HepG2 (cell line): ENCODE measurements around the gene STON1. TPM values are rescaled to one million over a fixed set of nuclear protein-coding genes. Genes with fewer than 3 reads are reported as not detected.

Experiments
- ATAC-seq: fragments of 200-7000 bp; cut with Tn5 transposase; 3 replicates; pipeline ENCODE4 v1.9.1; 2020; ENCODE audit warnings: mild to moderate bottlenecking, moderate library complexity
- BruUV-seq: library from RNA; stranded (reverse); fragments of 400-500 nt; replicated peaks from 2 replicates; lab custom pipeline; 2021; lab: Mats Ljungman, UMichigan
- CTCF ChIA-PET: fragments of 300-600 bp; formaldehyde crosslinking; extraction: SDS; loops from one replicate; lab custom pipeline; 2021; ENCODE audit warnings: low total read pairs, inconsistent platforms, low intra/inter-chr PET ratio; lab: Yijun Ruan, JAX
- POLR2A ChIA-PET: fragments of 350-600 bp; sonication (Branson Sonifier 250); formaldehyde crosslinking; loops from one replicate; lab custom pipeline; 2020; ENCODE audit warnings: antibody characterized with exemption, inconsistent platforms; lab: Yijun Ruan, JAX
- DNase-seq: peaks from one replicate; pipeline ENCODE4 v3.0.0-alpha.2; 2015; ENCODE audit warnings: low spot score
- FAIRE-seq: peaks from 3 replicates; lab custom pipeline; 2011; peaks lifted over from hg19 to GRCh38; lab: Jason Lieb, UNC
- H2AFZ ChIP-seq: one replicate; pipeline ENCODE4 v1.6.1; 2011; ENCODE audit warnings: low read length, inconsistent platforms
- H3K27ac ChIP-seq: fragments of 300-600 bp; 3 replicates; pipeline ENCODE4 v1.8.0; 2011; ENCODE audit warnings: mixed run types, mild to moderate bottlenecking, mixed read lengths, low read length, inconsistent platforms; ENCODE audit not compliant: insufficient read depth; ENCODE audit errors: extremely low read length
- H3K27me3 ChIP-seq, 2 experiments: fragments of 200-600 bp in 1 of 2; 2 replicates in 1 of 2; 3 replicates in 1 of 2; pipeline versions ENCODE4 v1.6.0 to v1.8.0; 2011; ENCODE audit warnings: low read length in 2 of 2, mild to moderate bottlenecking in 2 of 2, moderate library complexity in 2 of 2, inconsistent platforms in 1 of 2; ENCODE audit not compliant: insufficient read depth in 2 of 2, control insufficient read depth in 1 of 2
- H3K36me3 ChIP-seq, 2 experiments: fragments of 200-600 bp in 1 of 2; replicated peaks in 1 of 2; 2 replicates in 1 of 2; 3 replicates in 1 of 2; pipeline versions ENCODE4 v1.5.1 to v1.8.0; 2011; ENCODE audit warnings: low read length in 2 of 2, inconsistent platforms in 1 of 2; ENCODE audit not compliant: insufficient read depth in 2 of 2, control insufficient read depth in 1 of 2
- H3K4me1 ChIP-seq: 2 replicates; pipeline ENCODE4 v1.5.1; 2012; ENCODE audit warnings: low read length, inconsistent platforms; ENCODE audit not compliant: insufficient read depth
- H3K4me2 ChIP-seq: 2 replicates; pipeline ENCODE4 v1.6.0; 2011; ENCODE audit warnings: low read depth, low read length, inconsistent platforms
- H3K4me3 ChIP-seq, 3 experiments: fragments of 200-600 bp in 1 of 3; sonication (generic), shearing (Covaris generic) in 1 of 3; replicated peaks in 1 of 3; 2 replicates each; pipeline ENCODE4 v1.5.1; 2011 to 2016; ENCODE audit warnings: low read length in 3 of 3, inconsistent platforms in 2 of 3, low read depth in 2 of 3, mild to moderate bottlenecking in 2 of 3, control low read depth in 1 of 3, mixed read lengths in 1 of 3; ENCODE audit not compliant: insufficient read depth in 1 of 3
- H3K79me2 ChIP-seq: one replicate; pipeline ENCODE4 v1.6.1; 2011; ENCODE audit warnings: low read length, inconsistent platforms; ENCODE audit not compliant: insufficient read depth
- H3K9ac ChIP-seq: 2 replicates; pipeline ENCODE4 v1.6.0; 2011; ENCODE audit warnings: mild to moderate bottlenecking, low read depth, low read length, inconsistent platforms; ENCODE audit not compliant: insufficient read depth
- H3K9me3 ChIP-seq: 2 replicates; pipeline ENCODE4 v1.5.1; 2012; ENCODE audit warnings: mild to moderate bottlenecking, low read length
- H4K20me1 ChIP-seq: 2 replicates; pipeline ENCODE4 v1.6.0; 2011; ENCODE audit warnings: inconsistent platforms, mild to moderate bottlenecking, low read length, moderate library complexity; ENCODE audit not compliant: insufficient read depth
- CHCHD3 ChIP-seq: sonication (generic); formaldehyde crosslinking; IDR thresholded peaks from 2 replicates; pipeline ENCODE4 v1.8.0; 2022; ENCODE audit warnings: mild to moderate bottlenecking, missing genetic modification reagents, moderate library complexity
- MBNL3 ChIP-seq: fragments of 250-450 bp; sonication (Bioruptor Pico); conservative IDR thresholded peaks from 2 replicates; pipeline ENCODE4 v1.8.0; 2022; ENCODE audit warnings: mild to moderate bottlenecking, inconsistent platforms
- NBN ChIP-seq: fragments of 450-650 bp; conservative IDR thresholded peaks from 2 replicates; pipeline ENCODE4 v1.6.1; 2017
- ZFP36L2 ChIP-seq: sonication (generic); formaldehyde crosslinking; IDR thresholded peaks from 2 replicates; pipeline ENCODE4 v1.4.0; 2020; ENCODE audit warnings: missing genetic modification reagents
- ZNF747 ChIP-seq: sonication (generic); formaldehyde crosslinking; IDR thresholded peaks from 2 replicates; pipeline ENCODE4 v1.8.1; 2023; ENCODE audit warnings: missing genetic modification reagents, mild to moderate bottlenecking, borderline replicate concordance
- WGBS: methylation state at CpG from one replicate; pipeline ENCODE4 v1.1.6; 2017; ENCODE audit warnings: low lambda C conversion rate; 5-methylcytosine and 5-hydroxymethylcytosine counted together
- in situ Hi-C: cut with HindIII; loops from 2 replicates; pipeline ENCODE4 v1.10.0; 2017; ENCODE audit warnings: low pct_unique_long_range_greater_than_20kb; ENCODE audit not compliant: extremely low pct_ligation_motif_present
- intact Hi-C: fragments of 100-400 bp; cut with micrococcal nuclease; formaldehyde crosslinking; loops from one replicate; pipeline ENCODE4 v1.10.0; 2022; ENCODE audit not compliant: unreplicated experiment
- polyA plus RNA-seq, 8 experiments: library from polyadenylated mRNA; depleted of rRNA in 3 of 8; stranded (reverse) in 7 of 8; unstranded in 1 of 8; fragments of >200 nt; fragmentation: Illumina TruSeq in 4 of 8; extraction: Trizol in 4 of 8; gene quantifications; 2 replicates each; pipeline versions ENCODE4 v1.2.1 to v1.2.3, GENCODE V29; 2011 to 2016; ENCODE audit warnings: low read depth in 4 of 8, missing spikeins in 1 of 8, mixed read lengths in 1 of 8; ENCODE audit not compliant: insufficient read depth in 1 of 8
- total RNA-seq, 5 experiments: library from RNA; depleted of rRNA; stranded (reverse); fragments of >200 nt; fragmentation: Illumina TruSeq; extraction: Trizol; gene quantifications; 2 replicates each; pipeline ENCODE4 v1.2.3, GENCODE V29; 2016; ENCODE audit warnings: low read depth in 1 of 5
- TF ChIP-seq, protein P1 (sequence below): sonication (generic); formaldehyde crosslinking; IDR thresholded peaks from 2 replicates; pipeline ENCODE4 v1.8.1; 2023; ENCODE audit warnings: mild to moderate bottlenecking, missing genetic modification reagents
- TF ChIP-seq, protein P2 (sequence below): sonication (generic); formaldehyde crosslinking; IDR thresholded peaks from 2 replicates; pipeline ENCODE4 v1.5.0; 2020; ENCODE audit warnings: missing genetic modification reagents
- TF ChIP-seq, protein P3 (sequence below): sonication (generic); formaldehyde crosslinking; IDR thresholded peaks from 2 replicates; pipeline ENCODE4 v1.5.0; 2020; ENCODE audit warnings: missing genetic modification reagents
- TF ChIP-seq, protein P4 (sequence below): sonication (generic); formaldehyde crosslinking; conservative IDR thresholded peaks from 2 replicates; pipeline ENCODE4 v1.8.0; 2022; ENCODE audit warnings: low read depth, missing genetic modification reagents
- TF ChIP-seq, protein P5 (sequence below): sonication (generic); formaldehyde crosslinking; IDR thresholded peaks from 2 replicates; pipeline ENCODE4 v1.4.0; 2020; ENCODE audit warnings: missing genetic modification reagents

The STON1 gene
- total and polyA plus RNA-seq, 2 of the 13 experiments (the other 11 are each of a cell fraction or from before 2014, with no cell fraction given) = 0.09 to 0.28 TPM

DNA sequence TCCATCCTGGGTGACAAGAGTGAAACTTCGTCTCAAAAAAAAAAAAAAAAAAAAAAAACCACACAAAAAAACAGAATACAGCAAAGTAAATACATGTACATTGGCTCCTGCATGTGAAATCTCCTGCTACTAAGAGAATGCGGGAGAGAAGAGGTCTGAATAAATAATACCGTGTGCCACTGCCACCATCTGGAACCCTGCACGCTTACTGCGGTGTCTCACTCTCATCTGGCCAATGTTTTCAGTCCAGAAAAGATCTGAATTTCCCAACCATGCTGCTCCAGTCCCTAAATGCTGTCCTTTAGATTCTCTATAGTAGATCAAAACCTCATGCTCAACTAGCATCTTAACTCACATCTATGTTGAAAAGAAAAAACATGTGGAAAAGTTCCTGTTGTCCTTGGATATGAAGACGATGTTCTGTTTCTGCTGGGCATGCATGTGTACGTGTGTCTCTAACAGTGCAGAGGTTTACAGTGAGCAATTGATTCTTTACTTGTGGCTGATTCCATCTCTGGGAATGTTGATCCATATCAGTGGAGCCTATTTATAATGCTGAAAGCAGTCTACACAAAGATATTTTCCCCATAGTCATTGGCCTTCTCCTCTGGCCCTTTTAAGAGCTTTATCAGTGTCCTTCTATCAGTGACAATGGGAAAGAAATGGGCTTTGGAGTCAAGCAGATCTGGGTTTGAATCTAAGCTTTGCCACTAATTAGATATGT, 11.9 kb downstream of the STON1 start:
- ATAC-seq (no peak), FAIRE-seq (no peak), DNase-seq (no peak)
- no TSS peak for BruUV-seq
- 57% methylated on average over 7 of the region's 7 CpGs for WGBS
- Histone ChIP-seq H3K36me3 (no peaks in the 10 kb centered on the region), H3K79me2 (no peaks in the 10 kb centered on the region), H3K9me3 (no peaks in the 10 kb centered on the region), H3K9ac (no peak overlapping the region), H3K27me3 (no peaks in the 10 kb centered on the region), H2AFZ (no peak overlapping the region), H3K4me3 (no peak overlapping the region), H3K4me1 (peaks cover 2% of the 10 kb centered on the region), H3K4me2 (no peak overlapping the region), H4K20me1 (no peaks in the 10 kb centered on the region), H3K27ac (no peak overlapping the region)
- in situ Hi-C loops = no loop called here
- ChIA-PET POLR2A (no interaction called here), CTCF (no interaction called here)
- no peak for TF ChIP-seq ZNF747 (CRISPR knock-in tag)
- TF ChIP-seq, protein P1, sequence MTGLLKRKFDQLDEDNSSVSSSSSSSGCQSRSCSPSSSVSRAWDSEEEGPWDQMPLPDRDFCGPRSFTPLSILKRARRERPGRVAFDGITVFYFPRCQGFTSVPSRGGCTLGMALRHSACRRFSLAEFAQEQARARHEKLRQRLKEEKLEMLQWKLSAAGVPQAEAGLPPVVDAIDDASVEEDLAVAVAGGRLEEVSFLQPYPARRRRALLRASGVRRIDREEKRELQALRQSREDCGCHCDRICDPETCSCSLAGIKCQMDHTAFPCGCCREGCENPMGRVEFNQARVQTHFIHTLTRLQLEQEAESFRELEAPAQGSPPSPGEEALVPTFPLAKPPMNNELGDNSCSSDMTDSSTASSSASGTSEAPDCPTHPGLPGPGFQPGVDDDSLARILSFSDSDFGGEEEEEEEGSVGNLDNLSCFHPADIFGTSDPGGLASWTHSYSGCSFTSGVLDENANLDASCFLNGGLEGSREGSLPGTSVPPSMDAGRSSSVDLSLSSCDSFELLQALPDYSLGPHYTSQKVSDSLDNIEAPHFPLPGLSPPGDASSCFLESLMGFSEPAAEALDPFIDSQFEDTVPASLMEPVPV (CRISPR knock-in tag) = no peak
- TF ChIP-seq, protein P2, sequence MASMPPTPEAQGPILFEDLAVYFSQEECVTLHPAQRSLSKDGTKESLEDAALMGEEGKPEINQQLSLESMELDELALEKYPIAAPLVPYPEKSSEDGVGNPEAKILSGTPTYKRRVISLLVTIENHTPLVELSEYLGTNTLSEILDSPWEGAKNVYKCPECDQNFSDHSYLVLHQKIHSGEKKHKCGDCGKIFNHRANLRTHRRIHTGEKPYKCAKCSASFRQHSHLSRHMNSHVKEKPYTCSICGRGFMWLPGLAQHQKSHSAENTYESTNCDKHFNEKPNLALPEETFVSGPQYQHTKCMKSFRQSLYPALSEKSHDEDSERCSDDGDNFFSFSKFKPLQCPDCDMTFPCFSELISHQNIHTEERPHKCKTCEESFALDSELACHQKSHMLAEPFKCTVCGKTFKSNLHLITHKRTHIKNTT (CRISPR knock-in tag) = no peak
- intact Hi-C loops = no loop called here

DNA sequence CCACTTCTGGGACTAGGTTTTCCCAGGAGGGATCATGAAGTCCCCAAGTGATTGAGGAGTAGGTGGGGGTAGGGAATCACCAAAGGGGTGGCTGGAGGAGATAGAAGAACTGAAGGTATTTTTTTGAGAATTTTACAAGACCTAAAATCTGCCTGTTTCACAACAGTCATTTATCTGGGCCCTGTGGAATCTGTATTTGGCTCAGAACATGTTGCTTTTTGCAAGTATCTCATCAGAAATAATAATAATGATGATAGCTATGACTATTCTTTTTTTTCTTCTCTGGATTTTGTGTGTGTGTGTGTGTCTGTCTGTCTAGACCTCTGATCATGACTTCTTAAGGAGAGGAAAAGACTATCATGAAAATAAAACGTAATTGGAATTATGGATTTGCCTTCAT, 13.9 kb downstream of the STON1 start:
- no peak for TF ChIP-seq MBNL3 (CRISPR knock-in tag)
- TF ChIP-seq, protein P3, sequence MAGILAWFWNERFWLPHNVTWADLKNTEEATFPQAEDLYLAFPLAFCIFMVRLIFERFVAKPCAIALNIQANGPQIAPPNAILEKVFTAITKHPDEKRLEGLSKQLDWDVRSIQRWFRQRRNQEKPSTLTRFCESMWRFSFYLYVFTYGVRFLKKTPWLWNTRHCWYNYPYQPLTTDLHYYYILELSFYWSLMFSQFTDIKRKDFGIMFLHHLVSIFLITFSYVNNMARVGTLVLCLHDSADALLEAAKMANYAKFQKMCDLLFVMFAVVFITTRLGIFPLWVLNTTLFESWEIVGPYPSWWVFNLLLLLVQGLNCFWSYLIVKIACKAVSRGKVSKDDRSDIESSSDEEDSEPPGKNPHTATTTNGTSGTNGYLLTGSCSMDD = no peak
- TF ChIP-seq ZFP36L2 (CRISPR knock-in tag) = no peak
- TF ChIP-seq, protein P4, sequence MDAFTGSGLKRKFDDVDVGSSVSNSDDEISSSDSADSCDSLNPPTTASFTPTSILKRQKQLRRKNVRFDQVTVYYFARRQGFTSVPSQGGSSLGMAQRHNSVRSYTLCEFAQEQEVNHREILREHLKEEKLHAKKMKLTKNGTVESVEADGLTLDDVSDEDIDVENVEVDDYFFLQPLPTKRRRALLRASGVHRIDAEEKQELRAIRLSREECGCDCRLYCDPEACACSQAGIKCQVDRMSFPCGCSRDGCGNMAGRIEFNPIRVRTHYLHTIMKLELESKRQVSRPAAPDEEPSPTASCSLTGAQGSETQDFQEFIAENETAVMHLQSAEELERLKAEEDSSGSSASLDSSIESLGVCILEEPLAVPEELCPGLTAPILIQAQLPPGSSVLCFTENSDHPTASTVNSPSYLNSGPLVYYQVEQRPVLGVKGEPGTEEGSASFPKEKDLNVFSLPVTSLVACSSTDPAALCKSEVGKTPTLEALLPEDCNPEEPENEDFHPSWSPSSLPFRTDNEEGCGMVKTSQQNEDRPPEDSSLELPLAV (CRISPR knock-in tag) = no peak
- no peak for TF ChIP-seq NBN
- no peak for TF ChIP-seq CHCHD3
- TF ChIP-seq, protein P5, sequence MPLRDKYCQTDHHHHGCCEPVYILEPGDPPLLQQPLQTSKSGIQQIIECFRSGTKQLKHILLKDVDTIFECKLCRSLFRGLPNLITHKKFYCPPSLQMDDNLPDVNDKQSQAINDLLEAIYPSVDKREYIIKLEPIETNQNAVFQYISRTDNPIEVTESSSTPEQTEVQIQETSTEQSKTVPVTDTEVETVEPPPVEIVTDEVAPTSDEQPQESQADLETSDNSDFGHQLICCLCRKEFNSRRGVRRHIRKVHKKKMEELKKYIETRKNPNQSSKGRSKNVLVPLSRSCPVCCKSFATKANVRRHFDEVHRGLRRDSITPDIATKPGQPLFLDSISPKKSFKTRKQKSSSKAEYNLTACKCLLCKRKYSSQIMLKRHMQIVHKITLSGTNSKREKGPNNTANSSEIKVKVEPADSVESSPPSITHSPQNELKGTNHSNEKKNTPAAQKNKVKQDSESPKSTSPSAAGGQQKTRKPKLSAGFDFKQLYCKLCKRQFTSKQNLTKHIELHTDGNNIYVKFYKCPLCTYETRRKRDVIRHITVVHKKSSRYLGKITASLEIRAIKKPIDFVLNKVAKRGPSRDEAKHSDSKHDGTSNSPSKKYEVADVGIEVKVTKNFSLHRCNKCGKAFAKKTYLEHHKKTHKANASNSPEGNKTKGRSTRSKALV = no peak
- TF ChIP-seq, all 625 proteins: peak for 0
- Histone ChIP-seq H3K4me3 (no peak overlapping the region), H3K9me3 (no peaks in the 10 kb centered on the region), H3K36me3 (no peaks in the 10 kb centered on the region), H4K20me1 (no peaks in the 10 kb centered on the region), H3K9ac (no peak overlapping the region), H3K79me2 (no peaks in the 10 kb centered on the region), H3K27me3 (no peaks in the 10 kb centered on the region; a peak in 1 of 5 replicates), H3K4me1 (peaks cover 11% of the 10 kb centered on the region), H3K4me2 (no peak overlapping the region), H3K27ac (no peak overlapping the region), H2AFZ (no peak overlapping the region)
- DNase-seq (no peak), FAIRE-seq (no peak), ATAC-seq (no peak)
- intact Hi-C loops = no loop called here
- no TSS peak for BruUV-seq
- POLR2A ChIA-PET = no interaction called here
- CTCF ChIA-PET = no interaction called here
- in situ Hi-C loops = no loop called here
- WGBS = 13% methylated on average over 1 of the region's 1 CpG
